ENCODE data around the gene AK3. TPM values are rescaled to one million over a fixed set of nuclear protein-coding genes. Genes with fewer than 3 reads are reported as not detected.

AK3 gene
- total and polyA plus RNA-seq, 2 donors (not counting 3 experiments of a cell fraction or from before 2014, with no cell fraction given): 20.6 to 42.3 TPM

GRCh38 chr9:4760122-4760521 is 19.1 kb upstream of the AK3 start:
- FAIRE-seq (no peak), DNase-seq (ENCODE audit: low read depth, low spot score) (no peak)
- Histone ChIP-seq H3K9ac (replicated peaks; ENCODE audit: extremely low read depth, insufficient read depth, low read length) (no peak overlapping the region), H3K27me3 (ENCODE audit: control insufficient read depth in 2 of 2, insufficient read depth in 2 of 2, low read length in 2 of 2) (no peaks in the 10 kb centered on the region), H3K9me3 (replicated peaks; ENCODE audit: control insufficient read depth, insufficient read depth, low read length) (no peaks in the 10 kb centered on the region), H3K9me1 (replicated peaks; ENCODE audit: control insufficient read depth, extremely low read depth, insufficient read depth, low read length) (no peaks in the 10 kb centered on the region), H3K4me3 (replicated peaks in 1 of 3; ENCODE audit: insufficient read depth in 1 of 3, low read depth in 1 of 3, low read length in 3 of 3) (no peak overlapping the region), H3K36me3 (ENCODE audit: control insufficient read depth in 2 of 2, extremely low read depth in 1 of 2, insufficient read depth in 2 of 2, low read length in 2 of 2) (no peaks in the 10 kb centered on the region), H3K4me2 (ENCODE audit: insufficient read depth, low read length) (no peak overlapping the region), H2AFZ (ENCODE audit: low read depth, low read length) (no peak overlapping the region), H3K4me1 (ENCODE audit: control insufficient read depth, extremely low read depth, insufficient read depth, low read length) (peaks cover 13% of the 10 kb centered on the region), H3K27ac (ENCODE audit: insufficient read depth, low read depth, low read length) (no peak overlapping the region), H3K79me2 (ENCODE audit: control insufficient read depth, insufficient read depth, low read length) (no peaks in the 10 kb centered on the region), H4K20me1 (replicated peaks; ENCODE audit: control insufficient read depth, extremely low read depth, insufficient read depth, low read length) (no peaks in the 10 kb centered on the region)
- no peak for TF ChIP-seq GATA2 (IDR thresholded peaks at IDR 0.05; ENCODE audit: insufficient read depth, insufficient read length, low read depth, low read length)
- TF ChIP-seq EZH2 (IDR thresholded peaks at IDR 0.05; ENCODE audit: borderline replicate concordance, low read depth, low read length, severe bottlenecking): no peak
- intact Hi-C loops (cut with micrococcal nuclease): loop anchor here (10.0 kb wide), 1 partner anchor 505 kb away; no protein-coding TSS in a partner anchor
- no TSS peak for BruUV-seq (replicated peaks)
- dilution Hi-C loops (cut with MboI; ENCODE audit: extremely low pct_ligation_motif_present, low sequenced_read_pairs): no loop called here
- CTCF ChIA-PET: interaction anchor here (0.6 to 10.1 kb wide), 31 partner anchors 8 to 843 kb away, joined by 3 to 215 read pairs (median 6); partner anchors contain the start of genes AK3, INSL6, JAK2 and RCL1
- POLR2A ChIA-PET: no interaction called here

- Histone ChIP-seq H3K36me3 (ENCODE audit: control insufficient read depth in 2 of 2, extremely low read depth in 1 of 2, insufficient read depth in 2 of 2, low read length in 2 of 2) (no peaks in the 10 kb centered on the region), H3K4me1 (ENCODE audit: control insufficient read depth, extremely low read depth, insufficient read depth, low read length) (no peaks in the 10 kb centered on the region), H3K27ac (ENCODE audit: insufficient read depth, low read depth, low read length) (no peak overlapping the region), H3K4me2 (ENCODE audit: insufficient read depth, low read length) (no peak overlapping the region), H3K4me3 (replicated peaks in 1 of 3; ENCODE audit: insufficient read depth in 1 of 3, low read depth in 1 of 3, low read length in 3 of 3) (no peak overlapping the region), H2AFZ (ENCODE audit: low read depth, low read length) (no peak overlapping the region), H3K9ac (replicated peaks; ENCODE audit: extremely low read depth, insufficient read depth, low read length) (no peak overlapping the region), H3K9me1 (replicated peaks; ENCODE audit: control insufficient read depth, extremely low read depth, insufficient read depth, low read length) (no peaks in the 10 kb centered on the region), H3K79me2 (ENCODE audit: control insufficient read depth, insufficient read depth, low read length) (no peaks in the 10 kb centered on the region), H3K9me3 (replicated peaks; ENCODE audit: control insufficient read depth, insufficient read depth, low read length) (no peaks in the 10 kb centered on the region), H3K27me3 (ENCODE audit: control insufficient read depth in 2 of 2, insufficient read depth in 2 of 2, low read length in 2 of 2) (no peaks in the 10 kb centered on the region), H4K20me1 (replicated peaks; ENCODE audit: control insufficient read depth, extremely low read depth, insufficient read depth, low read length) (no peaks in the 10 kb centered on the region)
- DNase-seq (ENCODE audit: low read depth, low spot score) (no peak), FAIRE-seq (no peak)
- intact Hi-C loops (cut with micrococcal nuclease) (no loop called here), dilution Hi-C loops (cut with MboI; ENCODE audit: extremely low pct_ligation_motif_present, low sequenced_read_pairs) (no loop called here)
- TF ChIP-seq MAX (IDR thresholded peaks at IDR 0.05; ENCODE audit: insufficient read depth, insufficient read length): no peak
- TF ChIP-seq GATA2 (IDR thresholded peaks at IDR 0.05; ENCODE audit: insufficient read depth, insufficient read length, low read depth, low read length): no peak
- TF ChIP-seq FOS (IDR thresholded peaks at IDR 0.05; ENCODE audit: borderline replicate concordance, insufficient read depth, low read length): no peak
- no TSS peak for BruUV-seq (replicated peaks)
- ChIA-PET POLR2A (no interaction called here), CTCF (interaction anchor here (0.8 to 10.1 kb wide), 4 partner anchors 37 to 844 kb away, joined by 3 to 215 read pairs (median 7); partner anchors contain the start of gene JAK2)
Measured at GRCh38 chr9:4756420-4756819, 15.4 kb upstream of the AK3 start.
